Stimulated activated CD4-positive, alpha-beta T cell treated with anti-CD3 and anti-CD28 coated beads, TNF-alpha, amount 100 ng/mL, for 1 hour (primary cell): ENCODE data around the gene TCAF2.
"Not testable (repeated sequence)": the region's sequence is repeated elsewhere in the genome, so short reads cannot be mapped to it uniquely, and the experiment has no call there.

Experiments
- DNase-seq, 3 donors: peaks; one replicate each; pipeline ENCODE4 v3.0.0-alpha.2; 2020; ENCODE audit warnings: low read depth in 3 of 3, low spot score in 1 of 3

The TCAF2 gene

GRCh38 chr7:143620646-143621045 lies at the start of gene TCAF2:
Gene TCAF2, plus strand, starts transcription at chr7:143620974.
- peak; percentile 40 to 60 (median 57) for DNase-seq

DNA sequence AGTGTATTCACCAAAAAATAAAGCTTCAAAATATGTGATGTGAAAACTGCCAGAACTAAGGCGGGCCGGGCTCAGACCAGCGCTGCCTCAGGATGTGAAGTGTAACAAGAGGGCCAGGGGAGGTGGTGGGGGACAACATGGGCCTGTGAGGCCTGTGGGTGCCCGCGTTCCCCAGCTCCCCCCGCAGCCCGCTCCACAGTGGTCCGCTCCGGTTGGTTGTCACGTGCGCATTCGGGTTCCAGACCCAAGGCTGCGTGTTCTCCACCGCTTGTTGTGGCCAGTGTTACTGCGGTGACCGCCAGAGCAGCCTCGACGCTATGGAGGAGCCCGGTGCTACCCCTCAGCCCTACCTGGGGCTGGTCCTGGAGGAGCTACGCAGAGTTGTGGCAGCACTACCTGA lies 49.3 kb upstream of the TCAF2 start, which contains the start of gene CTAGE15:
TSS of gene CTAGE15 (plus strand) at position 301 of the 400 bp plus-strand sequence. CDS start at position 318, 17 bp downstream.
- DNase-seq: not testable (repeated sequence)

DNA sequence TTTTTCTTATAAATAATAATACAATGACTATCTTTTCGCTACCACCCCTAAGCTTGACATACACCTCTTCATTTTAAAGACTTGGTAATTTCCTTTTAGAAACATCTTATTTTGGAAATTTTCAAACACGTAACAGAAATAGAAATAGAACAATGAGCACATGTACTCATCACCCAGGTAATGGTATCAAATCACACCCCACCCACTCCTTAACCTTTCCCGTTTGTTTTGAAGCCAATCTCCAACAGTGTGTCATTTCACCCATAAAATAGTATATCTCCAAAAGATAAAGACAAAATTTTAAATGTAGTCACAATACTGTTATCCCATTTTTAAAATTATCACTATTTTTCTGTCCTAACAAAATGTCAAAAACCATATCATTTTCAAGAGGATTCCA lies 32.6 kb upstream of the TCAF2 start:
- DNase-seq: not testable (repeated sequence)

GRCh38 chr7:143589897-143590296 lies 30.9 kb upstream of the TCAF2 start:
- not testable (repeated sequence) for DNase-seq

DNA sequence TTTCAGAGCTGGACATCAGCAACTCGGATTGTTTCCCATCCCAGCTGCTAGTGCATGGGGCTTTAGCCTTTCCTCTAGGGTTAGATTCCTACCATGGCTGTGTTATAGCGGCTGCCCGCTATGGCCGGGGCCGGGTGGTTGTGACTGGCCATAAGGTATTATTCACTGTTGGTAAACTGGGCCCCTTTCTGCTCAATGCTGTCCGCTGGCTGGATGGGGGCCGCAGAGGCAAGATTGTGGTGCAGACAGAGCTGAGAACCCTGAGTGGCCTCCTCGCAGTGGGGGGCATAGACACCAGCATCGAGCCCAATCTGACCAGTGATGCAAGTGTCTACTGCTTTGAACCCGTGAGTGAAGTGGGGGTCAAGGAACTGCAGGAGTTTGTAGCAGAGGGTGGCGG lies 22.7 kb upstream of the TCAF2 start:
- DNase-seq: not testable (repeated sequence)

DNA sequence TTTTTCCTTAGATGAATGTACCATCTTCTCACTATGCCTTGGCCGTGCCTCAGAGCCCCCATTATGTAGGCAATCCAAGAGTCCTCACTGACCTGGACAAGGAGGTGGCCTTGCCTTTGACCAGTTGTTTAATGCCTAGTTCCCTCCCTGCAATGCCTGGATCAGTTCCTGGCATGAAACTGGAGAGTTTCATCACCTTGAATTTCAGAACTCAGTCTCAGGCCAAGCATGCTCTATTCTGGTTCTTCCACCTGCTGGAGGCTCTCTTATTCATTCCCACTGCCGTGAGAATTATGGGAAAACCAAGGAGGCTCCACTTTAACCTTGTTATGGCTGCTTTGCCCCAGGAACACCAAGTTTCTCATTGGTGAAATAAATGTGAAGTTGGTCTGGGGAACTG lies 17.2 kb upstream of the TCAF2 start:
- DNase-seq: not testable (repeated sequence)

DNA sequence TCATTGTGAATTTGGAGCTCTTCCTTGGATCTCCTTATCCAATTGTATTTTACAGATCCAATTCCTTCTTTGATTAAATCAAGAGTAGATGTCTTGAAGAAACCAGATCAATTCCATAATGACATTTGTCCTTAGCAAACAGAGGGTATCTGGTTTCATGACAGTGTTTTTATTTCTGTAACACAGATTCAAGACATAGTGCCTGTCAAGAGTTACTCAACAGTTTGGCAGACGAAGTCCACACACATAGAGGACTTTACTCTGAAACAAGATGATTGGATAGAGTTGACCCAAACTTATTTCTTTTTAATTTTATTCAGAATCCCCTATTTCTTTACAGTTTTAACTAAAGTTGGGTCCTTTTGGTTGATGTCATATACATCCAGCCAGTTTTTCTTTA lies 14.7 kb upstream of the TCAF2 start:
- DNase-seq: not testable (repeated sequence)

DNA sequence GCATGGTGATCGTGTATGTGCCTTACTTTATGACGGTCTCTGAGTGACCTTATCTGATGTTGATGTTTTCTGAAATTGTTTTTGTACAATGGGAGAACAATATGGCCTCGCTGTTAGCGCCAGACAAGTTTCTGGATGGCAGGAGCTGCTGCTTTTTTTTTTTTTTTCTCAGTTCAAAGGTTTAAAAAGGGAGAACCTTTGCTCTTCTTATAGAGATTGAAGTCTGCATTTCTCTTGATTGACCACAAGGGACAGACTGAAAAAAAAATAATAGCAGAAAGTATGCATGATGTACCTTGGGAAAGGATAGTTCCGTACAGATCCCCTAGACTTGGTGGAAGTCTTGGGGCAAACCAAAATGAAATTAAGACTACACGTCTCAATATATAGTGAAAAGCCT lies 5.2 kb upstream of the TCAF2 start:
- not testable (repeated sequence) for DNase-seq

DNA sequence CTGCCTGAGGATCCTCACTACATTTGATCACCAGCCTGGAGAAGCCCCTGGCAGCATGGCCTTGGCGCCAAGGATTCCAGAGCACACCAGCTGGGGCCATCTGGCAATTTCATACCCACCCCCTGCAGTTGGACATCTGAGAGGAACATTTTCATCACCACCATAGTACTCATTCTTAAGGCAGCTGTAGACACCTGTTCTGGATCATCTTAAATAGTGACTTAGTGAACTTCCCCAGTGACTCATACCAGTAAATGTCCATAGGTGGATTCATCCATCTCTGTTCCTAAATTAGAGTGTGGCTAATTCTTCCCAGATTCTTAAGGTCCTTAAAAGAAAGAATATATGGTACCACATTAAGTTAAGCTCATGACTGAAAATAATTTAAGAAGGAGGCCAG lies 3.6 kb upstream of the TCAF2 start:
- not testable (repeated sequence) for DNase-seq

- peak in 1 of 3 donors; percentile 21 for DNase-seq
These were observed 716 bp upstream of the TCAF2 start for GRCh38 chr7:143620058-143620457.

DNA sequence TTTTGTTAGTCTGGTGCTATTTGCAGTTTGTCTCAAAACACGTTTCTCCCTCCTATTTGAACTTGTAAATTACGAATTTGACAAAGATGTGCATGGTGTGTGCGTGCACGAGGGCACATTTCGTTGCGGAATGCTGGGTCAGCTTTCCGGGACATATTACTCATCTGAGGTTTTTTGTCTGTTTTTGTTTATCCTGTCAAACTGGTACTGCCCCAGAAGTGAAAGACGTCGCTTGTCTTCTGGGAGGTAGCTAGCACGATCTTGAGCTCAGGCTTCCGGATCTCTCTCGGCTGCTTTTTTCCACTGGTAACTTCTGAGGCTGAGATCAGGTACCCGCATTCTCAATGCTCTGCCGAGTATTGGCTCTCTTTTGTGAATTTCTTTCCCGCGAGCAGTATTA lies 401 bp downstream of the TCAF2 start:
- DNase-seq: not testable (repeated sequence)

DNA sequence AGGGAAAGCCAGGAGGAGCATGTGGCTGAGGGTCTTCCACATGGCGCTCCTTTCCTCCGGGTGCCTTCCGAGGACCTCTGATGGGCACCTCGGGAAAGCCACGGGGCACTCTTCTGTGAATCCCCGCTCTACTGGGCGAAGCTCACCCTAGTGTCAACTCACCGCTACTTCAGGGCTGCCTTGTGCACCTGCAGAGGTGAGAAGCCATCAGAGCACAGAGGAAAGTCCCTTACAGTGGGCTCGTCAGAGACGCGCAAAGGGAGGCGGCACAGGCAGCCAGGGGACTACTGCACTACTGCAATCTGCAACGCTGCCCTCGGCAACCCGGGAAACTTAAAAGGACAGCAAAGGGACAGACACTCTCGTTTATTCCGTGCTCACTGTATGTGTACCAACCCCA lies 1.4 kb downstream of the TCAF2 start:
- DNase-seq: not testable (repeated sequence)

- not testable (repeated sequence) for DNase-seq
These were observed 9.9 kb downstream of the TCAF2 start for GRCh38 chr7:143630653-143631052.

DNA sequence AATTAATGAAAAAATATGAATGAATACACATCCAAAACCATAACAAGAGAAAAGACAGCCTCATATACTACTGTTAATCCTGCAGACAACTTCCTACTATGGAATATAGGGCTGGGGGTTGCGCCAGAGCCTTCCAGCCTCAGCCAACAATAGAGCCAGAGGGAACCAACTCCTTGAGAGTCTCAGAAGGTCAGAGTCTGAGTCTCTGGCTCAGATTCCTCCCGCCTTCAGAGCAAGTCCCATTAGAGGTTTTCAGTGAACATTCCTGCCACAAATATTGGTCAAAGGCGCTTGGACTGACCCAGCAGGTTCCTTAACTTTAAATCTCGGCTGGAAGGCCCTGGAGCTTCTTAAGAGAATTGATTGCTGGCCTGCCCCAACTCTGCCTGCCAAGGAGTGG lies 11.7 kb downstream of the TCAF2 start:
- DNase-seq: not testable (repeated sequence)

DNA sequence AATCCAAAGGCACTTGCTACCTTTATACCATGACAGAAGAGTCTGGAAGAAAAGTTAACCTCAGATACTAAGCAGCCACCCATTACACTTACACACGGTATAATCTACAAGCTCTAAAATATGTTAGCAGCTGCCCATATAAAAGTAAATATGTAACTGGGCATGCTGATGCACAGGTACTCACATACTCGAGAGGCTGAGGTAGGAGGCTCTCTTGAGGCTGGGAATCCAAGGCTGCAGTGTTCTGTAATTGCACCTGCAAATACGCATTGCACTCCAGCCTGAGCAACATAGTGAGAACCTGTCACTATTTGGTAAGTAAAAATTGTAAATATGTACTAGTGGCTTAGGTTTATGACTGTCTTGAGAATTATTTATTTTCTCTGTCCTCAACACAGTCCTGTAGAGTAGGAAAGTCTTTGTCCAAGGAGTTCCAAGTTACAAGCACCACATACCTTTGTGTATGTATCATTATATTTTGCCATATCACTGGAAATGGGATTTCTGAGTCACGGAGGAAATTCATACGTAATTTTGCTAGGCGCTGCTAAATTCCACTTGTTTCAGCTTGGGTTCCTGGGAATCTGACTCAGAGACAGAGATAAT lies 12.3 kb downstream of the TCAF2 start:
- DNase-seq: not testable (repeated sequence)

GRCh38 chr7:143635364-143636240 lies 14.8 kb downstream of the TCAF2 start:
- DNase-seq: not testable (repeated sequence)

- DNase-seq: not testable (repeated sequence)
These were observed 18.6 kb downstream of the TCAF2 start for GRCh38 chr7:143639372-143639771.

- DNase-seq: not testable (repeated sequence)
These were observed 19.9 kb downstream of the TCAF2 start for GRCh38 chr7:143640528-143641189.

- DNase-seq: not testable (repeated sequence)
These were observed 25.8 kb downstream of the TCAF2 start for GRCh38 chr7:143646598-143646997.

DNA sequence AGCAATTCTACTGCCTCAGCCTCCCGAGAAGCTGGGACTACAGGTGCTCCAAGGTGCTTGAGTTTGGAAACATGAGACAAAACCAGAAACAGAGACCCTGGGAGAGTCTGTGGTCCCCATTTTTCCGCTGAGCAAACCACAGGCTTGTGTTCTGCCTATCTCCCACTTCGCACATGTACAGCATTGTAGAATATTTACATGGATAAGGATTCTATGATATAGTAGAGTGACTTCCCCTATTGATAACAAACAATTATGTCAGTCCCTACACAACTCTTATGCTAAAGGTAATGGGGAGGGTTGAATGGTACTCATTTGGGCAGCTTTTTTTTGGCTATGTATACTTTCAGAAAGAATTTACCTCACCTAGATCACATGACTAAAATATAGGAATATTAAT lies 29.1 kb downstream of the TCAF2 start:
- not testable (repeated sequence) for DNase-seq

- not testable (repeated sequence) for DNase-seq
These were observed 29.7 kb downstream of the TCAF2 start for GRCh38 chr7:143650447-143650846.
